ENCODE results near the gene PTPRE.

PTPRE gene

GRCh38 chr10:127963136-127963535, 56.2 kb downstream of the PTPRE start:
- H3K9me3 Mint-ChIP-seq (ENCODE audit: low read depth), result no peaks in the 10 kb centered on the region
- no peaks in the 10 kb centered on the region for H3K36me3 Mint-ChIP-seq
- H3K4me3 Mint-ChIP-seq, result no peak overlapping the region
- no peaks in the 10 kb centered on the region for H3K4me1 Mint-ChIP-seq (ENCODE audit: low read depth)
- no peak overlapping the region for H3K27ac Mint-ChIP-seq
- H3K27me3 Mint-ChIP-seq, result peaks cover 9% of the 10 kb centered on the region

- H3K4me1 Mint-ChIP-seq (ENCODE audit: low read depth), result no peaks in the 10 kb centered on the region
- no peak overlapping the region for H3K27ac Mint-ChIP-seq
- H3K36me3 Mint-ChIP-seq, result no peaks in the 10 kb centered on the region
- no peaks in the 10 kb centered on the region for H3K9me3 Mint-ChIP-seq (ENCODE audit: low read depth)
- peaks cover 7% of the 10 kb centered on the region for H3K27me3 Mint-ChIP-seq
- no peak overlapping the region for H3K4me3 Mint-ChIP-seq
These were observed 57.7 kb downstream of the PTPRE start for GRCh38 chr10:127964621-127965020.

- Mint-ChIP-seq H3K27me3 (no peaks in the 10 kb centered on the region), H3K9me3 (ENCODE audit: low read depth) (no peaks in the 10 kb centered on the region), H3K4me1 (ENCODE audit: low read depth) (no peaks in the 10 kb centered on the region), H3K27ac (no peak overlapping the region), H3K4me3 (no peak overlapping the region), H3K36me3 (no peaks in the 10 kb centered on the region)
These were observed 60.0 kb downstream of the PTPRE start for GRCh38 chr10:127966875-127967274.

GRCh38 chr10:127968027-127968441, 61.1 kb downstream of the PTPRE start:
- Mint-ChIP-seq H3K36me3 (no peaks in the 10 kb centered on the region), H3K4me3 (no peak overlapping the region), H3K27ac (no peak overlapping the region), H3K4me1 (ENCODE audit: low read depth) (no peaks in the 10 kb centered on the region), H3K27me3 (no peaks in the 10 kb centered on the region), H3K9me3 (ENCODE audit: low read depth) (no peaks in the 10 kb centered on the region)

GRCh38 chr10:127968659-127969058, 61.8 kb downstream of the PTPRE start:
- Mint-ChIP-seq H3K9me3 (ENCODE audit: low read depth) (no peaks in the 10 kb centered on the region), H3K36me3 (no peaks in the 10 kb centered on the region), H3K4me1 (ENCODE audit: low read depth) (no peaks in the 10 kb centered on the region), H3K4me3 (no peak overlapping the region), H3K27ac (no peak overlapping the region), H3K27me3 (peaks cover 1% of the 10 kb centered on the region)

- Mint-ChIP-seq H3K9me3 (ENCODE audit: low read depth) (no peaks in the 10 kb centered on the region), H3K4me1 (ENCODE audit: low read depth) (no peaks in the 10 kb centered on the region), H3K4me3 (no peak overlapping the region), H3K27me3 (peaks cover 11% of the 10 kb centered on the region), H3K27ac (no peak overlapping the region), H3K36me3 (no peaks in the 10 kb centered on the region)
These were observed 64.4 kb downstream of the PTPRE start for GRCh38 chr10:127971101-127971946.

GRCh38 chr10:127971963-127972615, 65.2 kb downstream of the PTPRE start:
- H3K27me3 Mint-ChIP-seq, result peaks cover 11% of the 10 kb centered on the region
- no peaks in the 10 kb centered on the region for H3K36me3 Mint-ChIP-seq
- H3K4me1 Mint-ChIP-seq (ENCODE audit: low read depth), result no peaks in the 10 kb centered on the region
- H3K27ac Mint-ChIP-seq, result no peak overlapping the region
- H3K4me3 Mint-ChIP-seq, result no peak overlapping the region
- H3K9me3 Mint-ChIP-seq (ENCODE audit: low read depth), result no peaks in the 10 kb centered on the region

GRCh38 chr10:127972751-127973357, 66.0 kb downstream of the PTPRE start:
- Mint-ChIP-seq H3K27ac (no peak overlapping the region), H3K9me3 (ENCODE audit: low read depth) (no peaks in the 10 kb centered on the region), H3K36me3 (no peaks in the 10 kb centered on the region), H3K27me3 (peaks cover 14% of the 10 kb centered on the region), H3K4me3 (no peak overlapping the region), H3K4me1 (ENCODE audit: low read depth) (peaks cover 5% of the 10 kb centered on the region)

- H3K36me3 Mint-ChIP-seq, result no peaks in the 10 kb centered on the region
- H3K27ac Mint-ChIP-seq, result no peak overlapping the region
- no peak overlapping the region for H3K4me3 Mint-ChIP-seq
- H3K4me1 Mint-ChIP-seq (ENCODE audit: low read depth), result peaks cover 5% of the 10 kb centered on the region
- no peaks in the 10 kb centered on the region for H3K9me3 Mint-ChIP-seq (ENCODE audit: low read depth)
- H3K27me3 Mint-ChIP-seq, result peaks cover 14% of the 10 kb centered on the region
These were observed 66.9 kb downstream of the PTPRE start for GRCh38 chr10:127973791-127974311.

GRCh38 chr10:127974911-127975310, 68.0 kb downstream of the PTPRE start:
- Mint-ChIP-seq H3K4me1 (ENCODE audit: low read depth) (peaks cover 5% of the 10 kb centered on the region), H3K9me3 (ENCODE audit: low read depth) (peaks cover 2% of the 10 kb centered on the region), H3K27ac (no peak overlapping the region), H3K36me3 (no peaks in the 10 kb centered on the region), H3K4me3 (no peak overlapping the region), H3K27me3 (peaks cover 14% of the 10 kb centered on the region)

- H3K4me3 Mint-ChIP-seq, result no peak overlapping the region
- H3K4me1 Mint-ChIP-seq (ENCODE audit: low read depth), result peaks cover 5% of the 10 kb centered on the region
- H3K9me3 Mint-ChIP-seq (ENCODE audit: low read depth), result peaks cover 13% of the 10 kb centered on the region
- H3K27ac Mint-ChIP-seq, result no peak overlapping the region
- H3K36me3 Mint-ChIP-seq, result no peaks in the 10 kb centered on the region
- H3K27me3 Mint-ChIP-seq, result peaks cover 14% of the 10 kb centered on the region
These were observed 69.4 kb downstream of the PTPRE start for GRCh38 chr10:127976286-127976685.

GRCh38 chr10:127976701-127977356, 69.9 kb downstream of the PTPRE start:
- Mint-ChIP-seq H3K4me1 (ENCODE audit: low read depth) (peaks cover 5% of the 10 kb centered on the region), H3K4me3 (no peak overlapping the region), H3K36me3 (no peaks in the 10 kb centered on the region), H3K27me3 (peaks cover 14% of the 10 kb centered on the region), H3K9me3 (ENCODE audit: low read depth) (peaks cover 13% of the 10 kb centered on the region), H3K27ac (no peak overlapping the region)

GRCh38 chr10:127977357-127978009, 70.6 kb downstream of the PTPRE start:
- peaks cover 13% of the 10 kb centered on the region for H3K9me3 Mint-ChIP-seq (ENCODE audit: low read depth)
- no peak overlapping the region for H3K27ac Mint-ChIP-seq
- no peaks in the 10 kb centered on the region for H3K36me3 Mint-ChIP-seq
- peaks cover 5% of the 10 kb centered on the region for H3K4me1 Mint-ChIP-seq (ENCODE audit: low read depth)
- peaks cover 14% of the 10 kb centered on the region for H3K27me3 Mint-ChIP-seq
- H3K4me3 Mint-ChIP-seq, result no peak overlapping the region

GRCh38 chr10:127978481-127978880, 71.6 kb downstream of the PTPRE start:
- H3K4me3 Mint-ChIP-seq, result no peak overlapping the region
- H3K36me3 Mint-ChIP-seq, result no peaks in the 10 kb centered on the region
- peaks cover 13% of the 10 kb centered on the region for H3K9me3 Mint-ChIP-seq (ENCODE audit: low read depth)
- H3K27me3 Mint-ChIP-seq, result peaks cover 14% of the 10 kb centered on the region
- no peak overlapping the region for H3K27ac Mint-ChIP-seq
- peaks cover 6% of the 10 kb centered on the region for H3K4me1 Mint-ChIP-seq (ENCODE audit: low read depth)

Data from activated naive CD8-positive, alpha-beta T cell (primary cell).